HG03064 (cell line): ENCODE results near the gene NR4A1.
A peak's percentile ranks its signal among the peaks of the same experiment; 100 is the strongest.

Experiments used
- ATAC-seq: cut with Tn5 transposase; IDR thresholded peaks from one replicate; pipeline ENCODE4 v1.9.1; 2021; ENCODE audit warnings: low read depth; ENCODE audit not compliant: unreplicated experiment

NR4A1 gene

DNA sequence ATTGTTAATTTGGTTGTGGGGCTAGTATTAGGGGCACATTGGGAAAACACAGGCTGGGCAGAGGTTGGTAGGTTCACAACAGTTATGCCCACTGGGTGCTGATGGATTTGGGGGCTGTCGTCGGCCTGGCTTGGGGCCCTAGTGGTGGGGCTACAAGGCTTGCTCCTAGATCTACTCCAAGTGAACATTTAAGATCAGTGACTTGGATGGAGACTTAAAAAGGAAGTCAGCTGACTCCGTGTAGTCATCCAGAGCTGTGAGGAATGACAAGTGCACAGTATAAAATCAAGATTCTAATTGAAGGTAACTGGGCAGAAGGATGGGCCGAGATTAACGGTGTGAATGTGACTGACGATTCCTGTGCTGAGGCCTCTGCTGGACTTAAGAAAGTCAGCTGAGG is 12.8 kb upstream of the NR4A1 start:
- ATAC-seq, result no peak

DNA sequence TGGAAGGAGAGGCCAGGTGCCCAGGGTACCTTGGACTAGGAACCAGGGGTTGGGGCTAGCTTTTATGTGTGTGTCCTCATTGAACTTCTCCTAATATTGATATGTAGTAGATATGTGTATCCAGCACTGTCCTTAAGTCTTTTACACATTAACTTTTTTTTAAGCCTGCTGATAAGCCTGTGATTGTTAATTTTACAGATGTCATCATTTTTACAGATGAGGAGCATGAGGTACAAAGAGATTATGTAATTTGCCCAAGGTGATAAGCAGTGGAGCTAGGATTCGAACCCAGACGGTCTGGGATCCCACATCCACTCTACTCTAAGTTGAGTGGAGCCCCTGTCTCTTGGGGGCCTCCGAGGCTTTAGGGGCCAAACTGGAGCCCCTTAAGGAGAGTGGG is 10.2 kb upstream of the NR4A1 start:
- no peak for ATAC-seq

DNA sequence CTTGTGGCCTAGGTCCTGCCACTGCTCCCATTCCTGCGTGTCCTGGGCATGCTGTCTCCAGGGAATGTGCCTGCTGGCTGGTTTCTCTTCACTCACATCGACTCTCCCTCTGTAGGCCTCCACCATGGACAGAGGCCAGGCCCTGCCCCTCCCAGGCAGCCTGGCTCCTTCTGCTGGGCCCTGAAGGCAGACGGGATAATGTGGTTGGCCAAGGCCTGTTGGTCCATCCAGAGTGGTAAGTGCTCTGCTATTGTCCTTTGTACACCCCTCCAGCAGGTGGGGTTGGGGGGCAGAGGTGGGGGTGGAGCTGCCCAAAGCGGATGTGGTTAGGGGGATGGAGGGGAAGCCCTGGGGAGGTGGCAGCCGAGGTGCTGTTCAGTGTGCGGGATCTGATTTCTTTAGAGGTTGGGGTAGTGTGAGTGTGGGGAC is 9.5 kb upstream of the NR4A1 start:
- no peak for ATAC-seq

DNA sequence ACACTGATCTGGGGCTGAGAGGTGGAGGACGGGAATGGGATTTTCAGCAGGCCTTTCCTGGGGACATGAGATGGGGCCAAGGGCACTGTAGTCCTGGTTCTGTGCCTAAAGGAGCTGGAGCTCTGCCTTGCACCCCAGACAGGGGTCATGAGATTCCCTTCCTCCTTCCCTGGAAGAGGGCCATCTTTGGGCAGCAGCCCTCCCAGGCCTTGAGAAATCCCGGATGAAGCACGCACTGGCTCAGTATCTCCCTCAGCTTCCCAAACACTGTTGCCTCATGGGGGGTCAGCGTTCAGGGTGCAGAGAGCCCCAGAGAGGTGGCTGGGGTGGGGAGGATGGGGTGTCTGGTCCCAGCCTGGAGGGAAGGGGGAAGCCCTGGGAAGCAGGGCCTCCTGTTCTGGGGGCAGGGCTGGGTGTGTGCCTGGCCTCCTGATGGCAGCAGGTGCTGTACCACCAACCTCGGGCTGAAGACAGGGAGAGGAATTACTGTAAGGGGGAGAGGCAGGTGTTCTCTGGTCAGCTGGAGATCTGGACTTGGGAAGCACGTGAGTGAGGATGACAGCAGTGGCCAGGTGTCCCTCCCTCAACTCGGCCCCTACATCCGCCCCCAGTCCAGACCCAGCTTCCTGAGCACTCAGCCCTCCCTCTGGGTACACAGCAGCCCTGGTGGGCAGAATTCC is 8.4 kb upstream of the NR4A1 start:
- no peak for ATAC-seq

DNA sequence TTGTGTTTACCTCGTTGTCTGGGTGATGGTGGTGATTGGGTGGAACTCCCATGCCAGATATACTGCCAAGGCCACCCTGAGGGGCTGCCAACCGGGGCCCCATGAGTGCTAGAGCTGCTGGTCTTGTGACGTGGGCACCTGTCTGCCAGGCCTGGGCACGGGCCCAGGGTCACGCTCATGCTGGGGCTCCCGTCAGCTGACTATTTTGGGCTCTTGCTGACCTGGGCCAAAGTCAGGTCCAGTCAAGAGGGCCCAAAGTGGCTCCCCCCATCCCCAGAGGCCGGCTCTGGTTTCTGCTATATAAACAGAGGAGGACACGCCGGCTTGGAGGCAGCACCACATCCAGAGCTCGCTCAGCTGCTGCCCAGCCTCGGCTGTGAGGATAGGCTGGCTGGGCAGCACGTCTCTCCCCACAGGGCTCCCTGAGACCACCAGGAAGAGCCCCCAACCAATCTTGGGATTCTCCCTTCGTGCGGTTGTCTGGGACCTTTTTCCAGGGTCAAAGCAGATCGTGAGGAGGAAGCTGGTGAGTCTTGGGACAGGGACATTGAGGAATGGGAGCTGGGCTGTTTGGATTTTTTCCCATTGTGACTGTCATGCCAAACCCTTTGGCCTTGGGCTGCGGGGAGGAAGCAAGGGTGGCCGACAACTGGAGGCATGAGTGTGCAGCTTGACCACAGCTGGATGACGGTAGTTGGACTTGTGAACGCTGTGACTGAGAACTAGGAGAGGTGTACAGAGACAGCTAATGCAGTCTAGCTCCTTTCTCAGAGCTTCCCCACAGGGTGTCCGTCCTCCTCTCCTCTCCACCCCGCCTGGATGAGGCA is 7.6 kb upstream of the NR4A1 start:
- no peak for ATAC-seq

DNA sequence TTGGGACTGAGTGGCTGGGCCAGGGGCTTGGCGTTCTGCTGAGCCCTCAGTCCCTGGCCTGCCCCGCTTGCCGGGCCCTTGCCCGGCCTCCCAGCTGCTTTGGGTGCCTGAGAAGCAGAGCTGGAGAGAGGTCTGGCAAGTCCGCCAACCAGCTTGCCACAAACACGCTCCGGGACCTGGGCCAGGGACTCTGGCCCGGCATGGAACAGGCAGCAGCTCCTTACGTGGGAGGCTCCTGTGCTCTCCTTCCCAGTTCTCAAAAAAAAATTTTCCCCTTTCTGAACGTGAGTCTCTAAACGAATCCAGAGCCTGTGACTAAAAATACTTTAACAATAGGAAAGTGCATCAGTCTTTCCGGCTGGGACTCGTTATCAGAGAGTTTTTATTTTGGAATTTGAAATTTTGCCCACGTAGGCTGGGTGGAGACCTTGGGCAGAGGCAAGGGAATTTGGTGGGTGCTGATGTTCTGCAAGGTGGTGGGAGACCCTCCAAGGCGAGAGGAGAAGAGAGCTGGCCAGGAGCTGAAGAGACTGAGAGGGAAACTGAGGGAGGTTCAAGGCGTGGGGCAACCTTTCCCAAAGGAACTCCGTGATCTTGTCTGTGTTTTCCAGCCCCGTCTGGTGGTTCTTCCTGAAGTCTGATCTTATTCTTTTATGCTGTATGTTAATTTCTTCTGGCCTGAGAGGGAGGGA is 6.8 kb upstream of the NR4A1 start:
- no peak for ATAC-seq

DNA sequence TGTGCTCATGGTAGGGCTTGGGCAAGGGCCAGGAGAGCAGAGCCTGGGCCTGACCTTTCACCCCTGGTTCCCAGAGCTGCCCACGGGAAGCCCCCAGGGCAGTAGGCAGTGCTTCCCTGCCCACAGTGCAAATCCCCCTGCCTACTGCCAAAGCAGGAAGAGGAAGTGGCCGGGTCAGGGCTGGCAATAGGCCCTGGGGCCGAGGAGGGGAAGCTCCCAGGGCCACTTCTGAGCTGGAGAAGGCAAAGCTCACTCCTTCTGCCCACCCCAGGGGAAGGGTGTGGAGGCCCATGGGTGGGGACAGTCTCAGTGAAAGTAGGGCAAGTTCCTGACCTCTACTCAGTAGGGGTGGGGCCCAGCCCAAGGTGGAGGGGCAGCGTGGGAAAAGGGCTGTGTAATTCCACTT is 5.4 kb upstream of the NR4A1 start:
- ATAC-seq, result no peak

DNA sequence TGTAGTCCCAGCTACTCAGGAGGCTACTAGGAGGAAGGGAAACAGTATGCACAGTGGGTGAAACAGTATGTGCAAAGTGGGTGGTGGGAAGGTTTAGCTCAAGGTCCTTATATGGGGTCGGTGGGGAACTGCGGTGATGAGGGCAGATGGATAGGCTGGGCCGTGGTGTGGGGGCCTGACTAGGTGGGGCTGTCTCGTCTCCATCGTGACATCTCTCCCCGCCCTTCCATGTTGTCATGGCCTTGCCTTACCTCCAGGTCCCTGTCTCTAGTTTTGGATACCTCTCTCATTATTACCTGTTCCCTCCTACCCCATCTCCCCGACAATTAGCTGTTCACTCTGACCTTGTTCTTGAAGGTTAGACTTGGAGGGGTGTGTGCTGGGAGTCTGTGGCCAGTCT is 4.4 kb upstream of the NR4A1 start:
- ATAC-seq, result no peak

DNA sequence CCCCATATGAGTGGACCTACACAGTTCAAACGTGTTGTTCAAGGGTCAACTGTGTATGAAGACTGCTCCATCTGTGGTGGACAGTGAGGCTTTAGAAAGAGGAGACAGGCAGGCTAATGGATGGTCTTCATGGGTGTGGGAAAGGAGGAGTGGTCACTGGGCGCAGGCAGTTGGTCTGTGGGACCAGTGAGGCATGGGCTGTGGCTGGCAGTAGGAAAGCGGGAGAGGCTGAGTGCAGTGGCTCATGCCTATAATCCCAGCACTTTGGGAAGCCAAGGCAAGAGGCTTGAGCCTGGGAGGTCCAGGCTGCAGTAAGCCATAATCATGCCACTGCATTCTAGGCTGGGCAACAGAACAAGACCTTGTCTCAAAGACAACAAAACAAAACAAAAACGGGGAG is 2.0 kb upstream of the NR4A1 start:
- no peak for ATAC-seq

DNA sequence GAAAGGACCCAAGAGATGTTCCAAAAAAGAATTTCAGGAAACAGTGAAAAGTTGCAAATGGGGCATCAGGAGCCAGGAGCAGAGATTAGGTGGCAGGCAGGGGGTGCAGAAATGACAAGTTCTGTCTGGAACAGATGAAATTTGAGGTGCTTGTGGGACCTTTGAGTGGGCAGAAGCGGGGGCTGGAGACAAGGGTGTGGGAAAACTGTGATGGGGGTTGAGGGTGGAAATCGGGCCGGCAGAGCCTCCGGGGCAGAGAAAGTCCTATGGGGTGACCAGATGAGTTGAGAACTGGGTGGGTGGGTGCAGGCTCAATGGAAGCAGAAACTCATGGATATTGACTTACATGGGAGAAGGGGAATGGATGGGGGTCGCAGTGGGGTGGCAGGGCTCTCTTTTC is 1.6 kb upstream of the NR4A1 start:
- no peak for ATAC-seq

DNA sequence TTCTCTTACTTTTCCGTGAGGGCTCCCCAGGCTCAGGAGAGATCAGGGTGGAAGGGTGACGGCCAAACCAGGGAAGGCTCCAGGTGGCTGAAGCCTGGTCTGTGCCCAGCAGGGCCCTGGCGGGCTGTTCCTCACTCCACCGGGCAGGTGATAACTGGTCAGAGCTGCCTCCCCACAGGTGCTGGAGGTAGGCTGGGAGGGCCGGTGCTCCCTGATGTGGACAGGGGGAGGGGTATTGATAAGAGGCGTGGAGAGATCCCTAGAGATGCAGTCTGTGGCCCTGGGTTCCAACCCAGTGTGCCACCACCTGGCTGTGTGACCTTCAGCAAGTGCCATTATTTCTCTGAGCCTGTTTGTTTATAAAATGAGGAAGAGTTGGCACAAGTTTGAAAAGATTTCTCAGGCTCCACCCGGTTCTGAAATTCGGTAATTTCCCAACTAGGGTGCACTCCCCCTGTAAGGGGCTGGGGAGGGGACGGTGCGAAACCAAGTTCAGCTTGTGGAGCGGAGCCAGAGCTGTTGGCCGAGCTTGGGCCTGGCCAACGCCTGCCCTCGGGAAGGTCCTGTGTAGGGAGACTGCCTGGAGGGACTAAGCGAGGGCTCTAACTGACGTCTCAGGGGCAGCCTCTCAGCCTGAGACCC is 1.0 kb upstream of the NR4A1 start:
- ATAC-seq, result peak; percentile 21

DNA sequence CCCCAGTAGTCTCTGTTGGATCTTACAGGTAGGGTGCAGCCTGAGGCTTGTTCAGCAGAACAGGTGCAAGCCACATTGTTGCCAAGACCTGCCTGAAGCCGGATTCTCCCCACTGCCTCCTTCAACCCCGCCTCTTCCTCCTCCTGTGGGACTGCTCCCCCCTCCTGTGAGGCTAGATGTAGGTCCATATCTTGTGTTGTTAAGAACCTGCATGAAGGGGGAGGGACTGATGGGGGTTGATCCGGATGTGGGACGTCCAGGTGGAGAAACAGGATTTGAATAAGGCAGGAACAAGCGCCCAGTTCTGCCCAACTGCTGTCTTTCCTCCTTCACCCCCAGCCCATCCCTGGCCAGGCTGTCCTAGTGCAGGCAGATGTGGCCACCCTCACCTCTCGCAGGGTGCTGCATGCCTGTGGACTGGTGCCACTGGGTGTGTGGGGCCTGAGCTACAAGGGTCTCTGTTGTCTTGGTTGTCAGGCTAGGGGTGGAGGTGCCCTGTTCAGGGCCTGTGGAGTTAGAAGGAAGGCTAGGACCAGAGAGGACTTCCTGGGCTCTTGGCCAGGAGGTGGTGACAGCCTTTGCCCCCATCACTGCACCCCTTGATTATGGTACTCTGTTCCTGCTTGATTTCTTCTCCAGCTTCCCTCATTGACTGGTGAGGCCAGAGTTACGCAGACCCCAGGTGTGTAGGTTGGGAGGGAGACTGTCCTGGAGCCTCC is 1.4 kb downstream of the NR4A1 start:
- no peak for ATAC-seq

DNA sequence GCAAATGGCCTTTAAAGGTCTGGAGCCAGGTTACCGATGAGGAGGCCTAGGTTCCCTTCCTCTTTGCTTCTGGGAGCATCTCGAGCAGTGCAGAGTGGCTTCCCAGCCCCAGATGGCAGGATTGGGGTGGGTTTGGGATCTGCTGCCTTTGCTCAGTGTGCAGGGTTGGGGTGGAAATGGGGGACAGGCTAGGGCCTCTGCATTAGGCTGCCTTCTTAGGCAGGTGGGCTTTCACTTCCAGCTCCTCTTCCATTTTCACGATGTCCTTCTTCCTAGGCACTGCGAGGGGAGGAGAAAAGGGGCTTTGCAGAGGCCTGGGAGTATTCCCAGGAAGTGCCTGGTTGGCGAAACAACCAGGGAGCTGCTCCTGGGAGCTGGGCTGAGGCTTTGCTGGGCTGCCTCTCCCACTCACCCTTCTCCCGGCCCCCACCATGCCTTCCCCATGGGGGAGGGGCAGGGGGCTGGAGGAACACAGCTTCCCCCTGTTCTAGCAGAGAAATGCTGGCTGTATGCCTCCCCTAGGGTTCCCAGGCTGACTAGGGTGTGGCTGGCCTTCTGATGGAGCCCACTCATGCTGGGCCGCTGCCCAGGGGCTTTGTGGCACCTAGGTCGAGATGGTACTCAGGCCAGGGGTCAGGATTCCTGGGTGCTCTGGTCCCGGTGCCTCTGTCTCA is 2.4 kb downstream of the NR4A1 start:
- ATAC-seq, result no peak

DNA sequence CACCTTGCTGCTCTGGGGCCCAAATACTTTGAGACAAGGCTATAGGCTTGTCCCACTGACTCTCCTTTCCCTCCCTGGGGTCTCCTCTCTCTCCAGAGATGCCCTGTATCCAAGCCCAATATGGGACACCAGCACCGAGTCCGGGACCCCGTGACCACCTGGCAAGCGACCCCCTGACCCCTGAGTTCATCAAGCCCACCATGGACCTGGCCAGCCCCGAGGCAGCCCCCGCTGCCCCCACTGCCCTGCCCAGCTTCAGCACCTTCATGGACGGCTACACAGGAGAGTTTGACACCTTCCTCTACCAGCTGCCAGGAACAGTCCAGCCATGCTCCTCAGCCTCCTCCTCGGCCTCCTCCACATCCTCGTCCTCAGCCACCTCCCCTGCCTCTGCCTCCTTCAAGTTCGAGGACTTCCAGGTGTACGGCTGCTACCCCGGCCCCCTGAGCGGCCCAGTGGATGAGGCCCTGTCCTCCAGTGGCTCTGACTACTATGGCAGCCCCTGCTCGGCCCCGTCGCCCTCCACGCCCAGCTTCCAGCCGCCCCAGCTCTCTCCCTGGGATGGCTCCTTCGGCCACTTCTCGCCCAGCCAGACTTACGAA is 3.1 kb downstream of the NR4A1 start:
- no peak for ATAC-seq

DNA sequence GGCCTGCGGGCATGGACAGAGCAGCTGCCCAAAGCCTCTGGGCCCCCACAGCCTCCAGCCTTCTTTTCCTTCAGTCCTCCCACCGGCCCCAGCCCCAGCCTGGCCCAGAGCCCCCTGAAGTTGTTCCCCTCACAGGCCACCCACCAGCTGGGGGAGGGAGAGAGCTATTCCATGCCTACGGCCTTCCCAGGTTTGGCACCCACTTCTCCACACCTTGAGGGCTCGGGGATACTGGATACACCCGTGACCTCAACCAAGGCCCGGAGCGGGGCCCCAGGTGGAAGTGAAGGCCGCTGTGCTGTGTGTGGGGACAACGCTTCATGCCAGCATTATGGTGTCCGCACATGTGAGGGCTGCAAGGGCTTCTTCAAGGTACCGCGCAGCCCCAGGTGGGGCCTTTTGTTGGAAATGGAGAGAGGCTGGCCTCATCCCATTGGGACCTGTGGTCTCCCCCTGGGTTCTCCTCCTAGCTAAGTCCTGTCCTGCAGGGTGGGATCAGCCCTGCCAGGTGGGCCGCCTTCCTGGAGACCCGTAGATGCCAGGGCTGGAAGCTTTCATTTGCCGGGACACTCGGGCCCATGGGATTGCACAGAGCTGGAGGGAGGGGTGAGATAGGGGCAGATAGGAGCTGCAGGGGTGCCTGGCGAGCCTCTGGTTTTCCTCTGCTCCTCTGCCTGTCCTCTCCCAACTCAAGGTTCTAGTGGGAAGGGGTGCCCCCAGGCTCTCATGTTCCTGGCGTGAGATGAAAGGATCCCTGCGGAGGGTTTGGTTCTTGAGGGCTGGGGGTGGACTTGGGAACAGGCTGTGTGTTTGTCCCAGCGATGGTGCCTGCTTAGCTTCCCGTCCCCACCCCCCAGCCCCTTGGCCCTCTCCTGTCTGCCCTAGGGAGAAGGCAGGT is 3.8 kb downstream of the NR4A1 start:
- ATAC-seq, result no peak

DNA sequence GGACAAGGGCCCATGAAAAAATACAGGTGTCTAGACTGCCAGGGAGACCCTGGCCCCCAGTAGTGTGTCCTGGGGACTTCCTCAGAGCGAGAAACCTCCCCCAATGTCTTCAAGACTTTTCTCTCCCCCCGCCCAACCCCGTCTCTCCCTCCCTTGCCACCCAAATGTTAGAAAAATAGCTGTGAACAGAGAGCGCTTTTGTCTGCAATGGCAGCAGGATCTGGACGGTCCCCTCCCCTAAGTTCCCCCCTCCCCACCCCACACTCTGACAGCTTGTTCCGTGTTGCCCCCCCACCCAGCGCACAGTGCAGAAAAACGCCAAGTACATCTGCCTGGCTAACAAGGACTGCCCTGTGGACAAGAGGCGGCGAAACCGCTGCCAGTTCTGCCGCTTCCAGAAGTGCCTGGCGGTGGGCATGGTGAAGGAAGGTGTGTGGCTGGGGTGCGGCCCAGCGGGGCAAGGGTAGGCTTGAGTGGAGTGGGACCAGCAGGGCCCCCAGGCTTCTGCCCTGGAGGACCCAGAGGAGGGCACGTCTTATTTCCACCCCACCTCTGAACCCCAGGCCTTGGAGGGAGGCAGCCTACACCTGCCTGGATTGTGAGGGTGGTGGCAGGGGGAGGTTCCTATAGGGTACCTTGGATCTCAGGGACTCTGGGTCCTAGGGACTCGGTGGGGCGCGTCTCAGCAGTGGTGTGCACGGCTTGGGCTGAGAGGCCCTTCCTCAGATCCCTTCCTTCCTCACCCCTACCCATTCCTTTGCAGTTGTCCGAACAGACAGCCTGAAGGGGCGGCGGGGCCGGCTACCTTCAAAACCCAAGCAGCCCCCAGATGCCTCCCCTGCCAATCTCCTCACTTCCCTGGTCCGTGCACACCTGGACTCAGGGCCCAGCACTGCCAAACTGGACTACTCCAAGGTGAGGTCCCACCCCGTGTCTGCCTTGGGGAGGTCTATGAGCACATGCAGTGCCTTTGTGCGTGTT is 4.8 kb downstream of the NR4A1 start:
- ATAC-seq, result no peak
